Calu3 (cell line): ENCODE measurements around the gene ANGPTL2. TPM values are rescaled to one million over a fixed set of nuclear protein-coding genes. Genes with fewer than 3 reads are reported as not detected.

Experiments used
- BruUV-seq: library from RNA; stranded (reverse); fragments of 400-500 nt; replicated peaks from 2 replicates; lab custom pipeline; 2021; lab: Mats Ljungman, UMichigan
- CTCF ChIA-PET: fragments of 300-600 bp; sonication (Branson Sonifier 250); formaldehyde crosslinking; loops from one replicate; lab custom pipeline; 2022; ENCODE audit warnings: antibody characterized with exemption; lab: Charles Lee
- DNase-seq: peaks from one replicate; pipeline ENCODE4 v3.0.0; 2022
- H3K27ac Mint-ChIP-seq: one replicate; pipeline ENCODE4 v1.8.0; 2022; ENCODE audit warnings: mixed read lengths; ENCODE audit not compliant: unreplicated experiment
- H3K27me3 Mint-ChIP-seq: one replicate; pipeline ENCODE4 v1.8.0; 2022; ENCODE audit warnings: mixed read lengths; ENCODE audit not compliant: unreplicated experiment
- H3K36me3 Mint-ChIP-seq: one replicate; pipeline ENCODE4 v1.8.0; 2022; ENCODE audit warnings: mild to moderate bottlenecking, moderate library complexity, mixed read lengths; ENCODE audit not compliant: insufficient read depth, unreplicated experiment
- H3K4me1 Mint-ChIP-seq: one replicate; pipeline ENCODE4 v1.8.0; 2022; ENCODE audit warnings: mild to moderate bottlenecking, low read depth, mixed read lengths; ENCODE audit not compliant: unreplicated experiment
- H3K4me3 Mint-ChIP-seq: one replicate; pipeline ENCODE4 v1.8.0; 2022; ENCODE audit warnings: mild to moderate bottlenecking, low read depth, moderate library complexity, mixed read lengths; ENCODE audit not compliant: unreplicated experiment
- H3K9me3 Mint-ChIP-seq: one replicate; pipeline ENCODE4 v1.8.0; 2022; ENCODE audit warnings: low read depth, mixed read lengths; ENCODE audit not compliant: unreplicated experiment
- intact Hi-C: fragments of 100-400 bp; cut with micrococcal nuclease; formaldehyde crosslinking; loops from one replicate; pipeline ENCODE4 v1.10.0; 2022; ENCODE audit not compliant: unreplicated experiment
- total RNA-seq: library from RNA; stranded (reverse); gene quantifications from 2 replicates; pipeline ENCODE4 v1.2.3, GENCODE V29; 2022
- TF ChIP-seq, protein P1 (sequence below): fragments of 200-600 bp; IDR thresholded peaks from one replicate; pipeline ENCODE4 v1.8.0; 2022; ENCODE audit warnings: antibody characterized with exemption; ENCODE audit not compliant: unreplicated experiment

The ANGPTL2 gene
- total RNA-seq, 1 experiment from 2014 or later, result not detected

DNA sequence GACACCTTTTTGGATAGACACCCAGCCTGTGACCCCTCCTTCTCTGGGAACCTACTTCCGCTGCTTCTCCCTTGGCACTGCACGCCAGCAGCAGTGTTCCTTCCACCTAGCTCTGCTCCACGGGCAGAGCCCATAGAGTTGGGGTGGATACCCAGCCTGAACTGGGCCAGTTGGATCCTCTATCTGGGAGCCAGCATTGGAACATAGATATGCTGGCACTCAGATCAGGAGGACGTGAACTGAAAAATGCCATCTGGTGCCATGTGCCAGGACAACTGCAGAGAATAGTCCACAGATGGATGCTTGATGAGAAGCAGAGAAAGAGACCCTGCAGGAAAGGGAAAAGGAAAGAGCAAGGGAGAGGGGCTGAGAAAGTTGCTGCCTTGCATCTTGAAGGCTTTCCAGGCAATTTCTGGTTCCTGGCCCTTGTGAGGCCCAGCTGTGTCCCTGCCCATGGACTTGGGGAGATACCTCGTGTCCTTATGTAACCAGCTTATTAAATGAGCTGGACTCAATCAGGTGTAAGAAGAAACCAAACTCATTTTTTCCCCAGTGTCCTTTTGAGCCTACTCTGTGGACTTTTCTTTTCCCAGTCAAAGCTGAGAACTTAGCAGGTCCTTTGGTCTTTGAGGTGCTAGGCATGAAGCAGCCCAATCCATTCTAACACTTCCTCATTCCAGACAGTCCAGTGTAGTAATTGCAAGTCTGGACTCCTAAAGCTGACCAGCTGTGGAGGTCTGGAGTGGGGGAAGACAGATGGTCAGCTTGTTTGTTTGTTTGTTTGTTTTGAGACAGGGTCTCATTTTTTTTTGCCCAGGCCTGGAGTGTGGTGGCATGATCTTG is 39.1 kb downstream of the ANGPTL2 start:
- H3K4me3 Mint-ChIP-seq, result no peak overlapping the region
- no peak overlapping the region for H3K27ac Mint-ChIP-seq
- H3K9me3 Mint-ChIP-seq, result no peaks in the 10 kb centered on the region
- H3K4me1 Mint-ChIP-seq, result no peaks in the 10 kb centered on the region
- no TSS peak for BruUV-seq
- intact Hi-C loops, result no loop called here
- no peaks in the 10 kb centered on the region for H3K27me3 Mint-ChIP-seq
- H3K36me3 Mint-ChIP-seq, result no peaks in the 10 kb centered on the region
- CTCF ChIA-PET, result no interaction called here
- no peak for DNase-seq
- TF ChIP-seq, protein P1, sequence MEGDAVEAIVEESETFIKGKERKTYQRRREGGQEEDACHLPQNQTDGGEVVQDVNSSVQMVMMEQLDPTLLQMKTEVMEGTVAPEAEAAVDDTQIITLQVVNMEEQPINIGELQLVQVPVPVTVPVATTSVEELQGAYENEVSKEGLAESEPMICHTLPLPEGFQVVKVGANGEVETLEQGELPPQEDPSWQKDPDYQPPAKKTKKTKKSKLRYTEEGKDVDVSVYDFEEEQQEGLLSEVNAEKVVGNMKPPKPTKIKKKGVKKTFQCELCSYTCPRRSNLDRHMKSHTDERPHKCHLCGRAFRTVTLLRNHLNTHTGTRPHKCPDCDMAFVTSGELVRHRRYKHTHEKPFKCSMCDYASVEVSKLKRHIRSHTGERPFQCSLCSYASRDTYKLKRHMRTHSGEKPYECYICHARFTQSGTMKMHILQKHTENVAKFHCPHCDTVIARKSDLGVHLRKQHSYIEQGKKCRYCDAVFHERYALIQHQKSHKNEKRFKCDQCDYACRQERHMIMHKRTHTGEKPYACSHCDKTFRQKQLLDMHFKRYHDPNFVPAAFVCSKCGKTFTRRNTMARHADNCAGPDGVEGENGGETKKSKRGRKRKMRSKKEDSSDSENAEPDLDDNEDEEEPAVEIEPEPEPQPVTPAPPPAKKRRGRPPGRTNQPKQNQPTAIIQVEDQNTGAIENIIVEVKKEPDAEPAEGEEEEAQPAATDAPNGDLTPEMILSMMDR, result no peak

DNA sequence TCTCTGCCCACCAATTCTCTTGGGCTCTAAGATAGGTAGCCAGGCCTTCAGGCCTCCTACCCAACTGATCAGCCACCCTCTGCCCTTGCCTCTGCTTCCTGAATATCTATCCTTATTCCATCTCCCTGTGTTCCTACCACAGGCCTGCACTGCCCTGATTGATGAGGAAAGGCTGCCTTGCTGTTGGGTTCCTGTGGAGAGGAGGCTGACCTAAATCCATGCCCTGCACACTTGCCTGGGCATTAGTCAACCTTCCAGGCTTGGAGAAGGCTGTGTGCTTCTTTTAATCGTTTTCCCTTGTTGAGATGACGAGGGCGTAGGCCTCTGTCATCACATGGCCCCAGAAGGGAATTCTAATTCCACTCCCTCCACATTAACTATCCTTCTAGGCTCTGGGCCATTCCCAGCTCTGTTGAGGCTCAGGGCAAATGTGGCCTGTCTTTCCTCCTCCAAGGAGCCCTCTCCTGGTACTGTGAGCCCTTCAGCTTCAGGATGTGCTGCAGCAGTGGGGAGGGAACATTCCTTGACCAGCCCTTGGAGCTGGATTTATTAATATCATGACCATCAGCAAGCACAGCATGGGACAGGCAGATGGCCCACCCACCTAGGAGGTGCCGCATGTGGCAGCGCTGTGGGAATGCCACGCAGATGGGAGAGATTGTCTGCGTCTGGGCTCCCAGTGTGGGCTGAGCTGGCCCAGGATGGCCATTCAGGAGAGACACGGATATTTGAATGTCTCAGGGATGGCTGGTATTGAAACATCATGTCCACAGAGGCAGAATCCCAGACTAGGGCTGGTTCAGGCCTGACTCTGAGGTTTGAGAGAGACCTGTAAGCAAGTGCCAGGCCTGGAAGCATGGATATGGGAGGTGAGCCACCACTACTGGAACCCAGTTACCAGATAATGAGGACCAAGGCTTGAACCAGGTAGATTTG is 40.9 kb downstream of the ANGPTL2 start:
- H3K27ac Mint-ChIP-seq, result no peak overlapping the region
- peaks cover 8% of the 10 kb centered on the region for H3K27me3 Mint-ChIP-seq
- H3K4me1 Mint-ChIP-seq, result peaks cover 8% of the 10 kb centered on the region
- no peak overlapping the region for H3K4me3 Mint-ChIP-seq
- BruUV-seq, result no TSS peak
- no peak for DNase-seq
- intact Hi-C loops, result no loop called here
- H3K36me3 Mint-ChIP-seq, result no peaks in the 10 kb centered on the region
- H3K9me3 Mint-ChIP-seq, result no peaks in the 10 kb centered on the region
- TF ChIP-seq, protein P1, result no peak
- CTCF ChIA-PET, result interaction anchor here (1.0 kb wide), 1 partner anchor 22 kb away, joined by 3 read pairs; no protein-coding TSS in a partner anchor

DNA sequence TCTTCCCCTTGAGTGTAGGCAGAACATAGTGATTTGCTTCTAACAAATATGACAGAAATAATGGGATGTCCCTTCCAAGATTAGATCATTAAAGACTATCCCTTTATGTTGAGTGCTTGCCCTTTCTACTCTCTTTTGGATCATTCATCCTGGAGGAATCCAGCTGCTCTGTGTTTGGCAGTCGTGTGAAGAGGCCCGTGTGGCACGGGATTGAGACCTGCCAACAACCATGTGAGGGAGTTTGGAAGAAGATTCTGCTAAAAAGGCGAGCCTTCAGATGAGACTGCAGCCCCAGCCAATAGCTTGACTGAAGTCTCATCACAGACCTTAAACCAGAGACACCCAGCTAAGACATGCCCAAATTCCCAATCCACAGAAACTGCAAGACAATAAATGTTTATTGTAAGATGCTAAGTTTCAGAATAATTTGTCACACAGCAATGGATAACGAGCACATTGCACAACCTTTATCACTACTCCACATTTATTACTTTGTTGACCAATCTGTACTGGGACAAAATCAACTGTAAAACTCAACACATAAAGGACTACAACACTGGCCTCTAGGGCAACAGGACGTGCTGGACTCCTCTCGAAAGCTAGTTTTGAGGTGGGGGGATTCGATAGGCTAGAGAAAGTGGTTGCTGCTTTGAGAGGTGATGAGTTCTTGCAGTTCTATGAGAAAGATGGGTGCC is 42.8 kb downstream of the ANGPTL2 start:
- DNase-seq, result no peak
- H3K36me3 Mint-ChIP-seq, result no peaks in the 10 kb centered on the region

More for the DNA sequence above, 42.8 kb downstream of the ANGPTL2 start:
- Mint-ChIP-seq H3K4me3 (no peak overlapping the region), H3K4me1 (peaks cover 23% of the 10 kb centered on the region), H3K9me3 (no peaks in the 10 kb centered on the region), H3K27me3 (peaks cover 8% of the 10 kb centered on the region), H3K27ac (no peak overlapping the region)
- BruUV-seq, result no TSS peak
- CTCF ChIA-PET, result no interaction called here
- intact Hi-C loops, result no loop called here
- TF ChIP-seq, protein P1, result no peak
